Right lung (tissue), 5 donors: ENCODE measurements around the gene NMUR2. TPM values are rescaled to one million over a fixed set of nuclear protein-coding genes. Genes with fewer than 3 reads are reported as not detected.

Experiments used
- DNase-seq, 2 donors: peaks; one replicate each; pipeline ENCODE4 v3.0.0-alpha.2; 2013
- polyA plus RNA-seq, 5 donors: library from polyadenylated mRNA; unstranded; fragments of 120-200 nt; gene quantifications; one replicate each; pipeline versions ENCODE4 v1.2.1 to v1.2.3, GENCODE V29; 2013; ENCODE audit warnings: inconsistent platforms in 1 of 5, low replicate concordance in 1 of 5; ENCODE audit not compliant: insufficient read length in 5 of 5, insufficient read depth in 1 of 5

NMUR2 gene
- polyA plus RNA-seq, 5 donors, result 0.26 to 0.91 (median 0.40) TPM

GRCh38 chr5:152372875-152373274 is 32.2 kb downstream of the NMUR2 start:
- no peak for DNase-seq

- no peak for DNase-seq
Observed at GRCh38 chr5:152369298-152369697, 35.8 kb downstream of the NMUR2 start.

GRCh38 chr5:152367554-152367953 is 37.5 kb downstream of the NMUR2 start:
- DNase-seq, result no peak

GRCh38 chr5:152366716-152367115 is 38.4 kb downstream of the NMUR2 start:
- no peak for DNase-seq

- DNase-seq, result no peak
Observed at GRCh38 chr5:152364899-152365298, 40.2 kb downstream of the NMUR2 start.

GRCh38 chr5:152364172-152364571 is 40.9 kb downstream of the NMUR2 start:
- no peak for DNase-seq

GRCh38 chr5:152358861-152359568 is 46.1 kb downstream of the NMUR2 start:
- no peak for DNase-seq

GRCh38 chr5:152356506-152356905 is 48.6 kb downstream of the NMUR2 start:
- DNase-seq, result no peak

GRCh38 chr5:152355061-152355460 is 50.0 kb downstream of the NMUR2 start:
- DNase-seq, result no peak

GRCh38 chr5:152353001-152353400 is 52.1 kb downstream of the NMUR2 start:
- DNase-seq, result no peak

- DNase-seq, result peak in 1 of 2 donors; percentile 26
Observed at GRCh38 chr5:152349683-152350526, 55.2 kb downstream of the NMUR2 start.
